NCI-H1048 (cell line): ENCODE results near the gene COQ8B.
"Not testable (repeated sequence)": the region's sequence is repeated elsewhere in the genome, so short reads cannot be mapped to it uniquely, and the experiment has no call there.

Experiments used
- DNase-seq: peaks from one replicate; lab custom pipeline; 2025; lab: John Stamatoyannopoulos, UW

Gene COQ8B

GRCh38 chr19:40716482-40717324 lies at the start of gene COQ8B, which contains the start of gene ITPKC:
Gene COQ8B, minus strand, starts transcription at chr19:40716886. Its CDS starts 2,254 bp downstream, at chr19:40714632.
Gene ITPKC, plus strand, starts transcription at chr19:40717112. Its CDS starts 24 bp downstream, at chr19:40717136.
- peak; percentile 97 for DNase-seq

DNA sequence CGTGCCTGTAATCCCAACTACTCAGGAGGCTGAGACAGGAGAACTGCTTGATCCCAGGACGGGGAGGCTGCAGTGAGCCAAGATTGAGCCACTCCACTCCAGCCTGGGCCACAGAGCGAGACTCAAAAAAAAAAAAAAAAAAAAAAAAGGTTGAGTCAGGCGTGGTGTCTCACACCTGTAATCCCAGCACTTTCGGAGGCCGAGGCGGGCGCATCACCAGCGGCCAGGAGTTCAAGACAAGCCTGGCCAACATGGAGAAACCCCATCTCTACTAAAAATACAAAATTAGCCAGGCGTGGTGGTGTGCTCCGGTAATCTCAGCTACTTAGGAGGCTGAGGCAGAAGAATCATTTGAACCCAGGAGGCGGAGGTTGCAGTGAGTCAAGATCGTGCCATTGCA lies 49.7 kb upstream of the COQ8B start:
- DNase-seq: not testable (repeated sequence)

- DNase-seq: no peak
These were observed 47.3 kb upstream of the COQ8B start for GRCh38 chr19:40763963-40764362.

DNA sequence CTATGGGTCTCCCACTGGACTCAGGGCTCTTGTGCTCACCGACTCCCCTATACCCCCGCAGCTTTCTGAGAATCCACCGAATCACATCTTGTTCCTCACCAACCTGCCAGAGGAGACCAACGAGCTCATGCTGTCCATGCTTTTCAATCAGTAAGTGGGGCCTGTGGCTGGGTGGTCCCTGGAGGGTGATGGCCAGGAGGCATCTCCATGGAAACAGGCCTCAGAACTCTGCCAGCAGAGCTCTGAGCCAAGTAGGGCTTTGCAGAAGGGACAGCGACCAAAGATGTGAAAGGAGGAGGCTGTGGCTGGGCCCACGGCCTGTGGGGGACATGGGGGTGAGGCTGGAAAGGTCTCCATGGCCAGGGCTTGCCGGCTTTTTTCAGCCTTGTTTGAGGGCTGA lies 46.8 kb upstream of the COQ8B start:
- no peak for DNase-seq

DNA sequence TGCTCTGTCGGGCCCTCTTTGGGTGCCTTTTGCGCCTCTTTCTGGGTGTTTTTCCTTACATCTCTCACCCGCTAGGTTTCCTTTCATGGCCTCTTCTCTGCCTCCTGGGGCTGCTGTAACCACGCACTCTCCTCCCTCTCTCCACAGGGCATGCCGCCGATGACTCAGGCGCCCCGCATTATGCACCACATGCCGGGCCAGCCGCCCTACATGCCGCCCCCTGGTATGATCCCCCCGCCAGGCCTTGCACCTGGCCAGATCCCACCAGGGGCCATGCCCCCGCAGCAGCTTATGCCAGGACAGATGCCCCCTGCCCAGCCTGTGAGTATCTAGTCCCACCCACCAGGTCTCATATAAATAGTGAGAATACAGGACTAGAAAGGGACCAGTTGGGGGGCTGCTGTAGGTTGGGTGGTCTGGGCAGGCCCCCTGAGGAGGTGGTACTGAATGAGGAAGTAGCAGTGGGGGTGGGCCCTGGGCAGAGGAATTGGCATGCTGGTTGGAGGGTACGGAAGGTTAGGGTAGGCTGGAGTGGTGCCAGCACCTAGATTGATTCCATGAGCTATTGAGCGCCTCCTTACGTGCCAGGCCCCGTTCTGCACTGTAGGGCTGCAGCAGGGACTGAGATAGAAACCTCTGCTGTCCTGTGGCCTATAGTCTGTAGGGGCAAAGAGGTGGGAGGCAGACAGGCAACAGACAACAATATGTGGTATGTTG lies 46.2 kb upstream of the COQ8B start:
- DNase-seq: no peak

GRCh38 chr19:40759352-40759751 lies 42.7 kb upstream of the COQ8B start:
- no peak for DNase-seq

DNA sequence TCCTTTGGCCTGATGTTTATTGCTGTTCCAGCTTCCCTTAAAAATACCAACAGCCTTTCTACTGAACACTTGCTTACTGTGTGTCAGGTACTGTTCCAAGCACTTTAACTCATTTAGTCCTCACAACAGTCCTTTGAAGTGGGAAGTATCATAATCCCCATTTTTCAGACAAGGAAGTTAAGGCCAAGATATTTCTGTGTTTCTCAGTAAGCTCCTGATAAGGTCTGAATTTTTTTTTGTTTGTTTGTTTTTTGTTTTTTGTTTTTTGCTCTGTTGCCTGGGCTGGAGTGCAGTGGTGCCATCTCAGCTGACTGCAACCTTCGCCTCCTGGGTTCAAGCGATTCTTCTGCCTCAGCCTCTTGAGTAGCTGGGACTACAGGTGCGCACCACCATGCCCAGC lies 41.8 kb upstream of the COQ8B start:
- DNase-seq: no peak

DNA sequence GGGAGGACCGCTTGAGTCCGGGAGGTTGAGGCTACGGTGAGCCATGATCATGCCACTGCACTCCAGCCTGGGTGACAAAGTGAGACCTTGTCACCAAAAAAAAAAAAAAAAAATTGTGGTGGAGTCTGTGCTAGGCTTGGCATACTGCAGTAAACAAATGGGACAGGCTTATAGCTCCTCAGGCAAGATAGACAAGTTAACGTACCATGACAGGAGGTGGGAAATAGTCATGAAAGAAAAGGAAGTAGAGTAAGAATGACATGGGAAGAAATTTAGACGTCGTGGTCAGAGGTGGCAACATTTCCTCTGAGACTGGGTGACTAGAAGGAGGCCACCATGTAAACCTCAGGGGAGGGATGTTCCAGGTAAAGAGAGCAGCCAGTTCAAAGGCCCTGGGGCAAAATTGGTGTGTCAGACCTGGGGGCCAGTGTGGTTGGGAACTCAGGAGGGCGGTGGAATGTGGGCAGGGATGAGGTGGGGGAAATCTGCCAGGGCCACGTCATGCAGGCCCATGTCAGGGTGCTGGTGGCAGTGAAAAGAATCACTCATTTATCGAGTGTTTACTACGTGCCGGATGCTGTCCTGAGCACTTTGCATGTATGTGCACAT lies 39.9 kb upstream of the COQ8B start:
- DNase-seq: no peak

GRCh38 chr19:40755791-40756190 lies 39.1 kb upstream of the COQ8B start:
- DNase-seq: no peak

GRCh38 chr19:40755248-40755624 lies 38.5 kb upstream of the COQ8B start:
- no peak for DNase-seq

DNA sequence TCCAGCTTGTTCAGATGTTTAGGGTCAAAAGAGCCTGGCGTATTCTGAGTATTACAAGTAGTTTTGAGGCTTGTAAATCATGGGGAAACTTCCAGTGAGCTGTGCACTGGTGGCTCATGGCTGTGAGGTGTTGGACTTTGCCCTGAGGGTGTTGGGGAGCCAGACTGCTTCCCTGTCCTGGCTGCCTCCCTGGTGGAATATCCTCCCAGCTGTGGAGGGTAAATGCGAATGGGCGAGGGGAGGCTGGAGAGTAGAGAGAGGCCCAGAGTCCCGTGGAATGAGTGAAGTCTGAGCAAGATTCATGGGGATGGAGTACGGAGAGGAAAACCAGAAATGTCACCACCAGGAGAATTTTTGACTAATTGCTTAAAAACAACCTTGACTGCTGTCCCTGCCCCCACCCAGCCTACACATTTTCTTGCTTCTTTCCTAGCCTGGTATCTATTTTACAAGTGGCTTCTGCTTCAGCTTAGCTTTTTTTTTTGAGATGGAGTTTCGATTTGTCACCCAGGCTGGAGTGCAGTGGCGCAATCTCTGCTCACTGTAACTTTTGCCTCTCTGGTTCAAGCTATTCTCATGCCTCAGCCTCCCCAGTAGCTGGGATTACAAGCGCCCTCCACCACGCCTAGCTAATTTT lies 38.0 kb upstream of the COQ8B start:
- DNase-seq: no peak

DNA sequence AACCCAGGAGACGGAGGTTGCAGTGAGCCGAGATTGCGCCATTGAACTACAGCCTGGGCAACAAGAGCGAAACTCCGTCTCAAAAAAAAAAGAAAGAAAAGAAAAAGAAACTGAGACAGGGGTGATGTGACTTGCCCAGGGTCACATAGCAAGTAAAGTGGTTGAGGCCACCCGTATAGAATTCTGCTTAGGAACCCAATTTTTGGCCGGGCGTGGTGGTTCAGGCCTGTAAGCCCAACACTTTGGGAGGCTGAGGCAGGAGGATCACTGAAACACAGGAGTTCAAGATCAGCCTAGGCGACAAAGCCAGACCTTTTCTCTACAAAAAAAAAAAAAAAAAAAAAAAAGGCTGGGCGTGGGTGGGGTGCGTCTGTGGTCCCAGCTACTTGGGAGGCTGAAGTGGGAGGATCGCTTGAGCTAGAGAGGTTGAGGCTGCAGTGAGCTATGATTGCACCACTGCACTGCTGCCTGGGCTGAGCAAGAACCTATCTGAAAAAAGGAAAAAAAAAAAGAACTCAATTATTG lies 35.6 kb upstream of the COQ8B start:
- DNase-seq: no peak

GRCh38 chr19:40750874-40751537 lies 34.3 kb upstream of the COQ8B start, which contains the start of gene SNRPA:
Gene SNRPA, plus strand, starts transcription at chr19:40751203. Its CDS starts 206 bp downstream, at chr19:40751409.
- peak; percentile 88 for DNase-seq

DNA sequence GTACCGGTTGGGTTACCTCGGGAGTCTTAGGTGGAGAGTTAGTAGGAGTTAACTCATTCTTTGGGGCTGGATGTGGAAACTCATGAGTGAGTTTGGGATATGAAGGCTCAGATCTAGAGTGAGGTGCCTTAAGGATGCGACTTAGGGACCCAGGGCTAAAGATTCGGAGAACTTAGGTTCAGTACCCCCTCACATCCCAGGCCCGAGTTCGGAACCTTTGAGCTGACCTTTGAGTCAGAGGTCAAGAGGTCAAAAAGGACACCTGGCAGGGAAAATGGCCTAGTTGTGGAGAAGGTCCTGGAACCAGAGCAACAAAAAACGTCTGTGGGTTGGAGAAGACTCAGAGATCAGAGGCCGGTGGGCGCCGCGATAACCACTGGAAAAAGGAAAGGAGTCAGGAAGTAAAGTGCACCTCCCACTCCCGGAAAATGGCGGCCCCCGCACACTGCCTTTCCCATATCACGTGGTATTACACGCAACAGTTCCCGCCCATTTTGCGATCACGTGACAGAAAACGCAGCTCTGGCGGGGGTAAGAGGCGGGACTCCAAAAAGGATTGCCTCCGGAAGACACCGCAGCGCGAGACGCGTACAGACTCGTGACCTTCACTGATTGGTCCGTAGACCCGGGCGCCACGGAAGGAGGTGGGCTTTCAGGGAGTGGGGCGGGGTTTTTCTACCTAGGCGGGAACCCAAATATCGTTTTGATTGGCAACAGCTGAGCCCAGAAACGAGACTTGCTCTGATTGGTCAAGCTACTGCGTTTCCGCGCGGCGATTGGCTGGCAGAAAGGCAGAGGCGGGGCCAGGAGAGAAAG lies 33.6 kb upstream of the COQ8B start, which contains the start of gene ACTMAP:
ACTMAP (minus strand) TSS at position 420 of the 816 bp plus-strand sequence. CDS start 674 bp downstream, outside the sequence.
- peak; percentile 98 for DNase-seq

- no peak for DNase-seq
These were observed 30.9 kb upstream of the COQ8B start for GRCh38 chr19:40747536-40747935.

DNA sequence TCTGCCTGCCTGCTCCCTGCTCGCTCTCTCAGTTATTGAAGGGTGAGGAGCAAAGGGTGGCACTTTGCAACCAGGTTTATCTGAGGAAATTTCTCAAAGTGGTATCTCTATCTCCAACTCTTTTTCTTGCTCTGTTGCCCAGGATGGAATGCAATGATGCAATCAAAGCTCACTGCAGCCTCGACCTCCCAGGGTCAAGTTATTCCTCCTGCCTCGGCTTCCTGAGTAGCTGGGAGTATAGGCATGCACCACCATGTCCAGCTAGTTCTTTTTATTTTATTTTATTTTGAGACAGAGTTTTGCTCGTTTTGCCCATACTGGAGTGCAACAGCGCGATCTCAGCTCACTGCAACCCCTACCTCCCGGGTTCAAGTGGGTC lies 28.7 kb upstream of the COQ8B start:
- DNase-seq: no peak

DNA sequence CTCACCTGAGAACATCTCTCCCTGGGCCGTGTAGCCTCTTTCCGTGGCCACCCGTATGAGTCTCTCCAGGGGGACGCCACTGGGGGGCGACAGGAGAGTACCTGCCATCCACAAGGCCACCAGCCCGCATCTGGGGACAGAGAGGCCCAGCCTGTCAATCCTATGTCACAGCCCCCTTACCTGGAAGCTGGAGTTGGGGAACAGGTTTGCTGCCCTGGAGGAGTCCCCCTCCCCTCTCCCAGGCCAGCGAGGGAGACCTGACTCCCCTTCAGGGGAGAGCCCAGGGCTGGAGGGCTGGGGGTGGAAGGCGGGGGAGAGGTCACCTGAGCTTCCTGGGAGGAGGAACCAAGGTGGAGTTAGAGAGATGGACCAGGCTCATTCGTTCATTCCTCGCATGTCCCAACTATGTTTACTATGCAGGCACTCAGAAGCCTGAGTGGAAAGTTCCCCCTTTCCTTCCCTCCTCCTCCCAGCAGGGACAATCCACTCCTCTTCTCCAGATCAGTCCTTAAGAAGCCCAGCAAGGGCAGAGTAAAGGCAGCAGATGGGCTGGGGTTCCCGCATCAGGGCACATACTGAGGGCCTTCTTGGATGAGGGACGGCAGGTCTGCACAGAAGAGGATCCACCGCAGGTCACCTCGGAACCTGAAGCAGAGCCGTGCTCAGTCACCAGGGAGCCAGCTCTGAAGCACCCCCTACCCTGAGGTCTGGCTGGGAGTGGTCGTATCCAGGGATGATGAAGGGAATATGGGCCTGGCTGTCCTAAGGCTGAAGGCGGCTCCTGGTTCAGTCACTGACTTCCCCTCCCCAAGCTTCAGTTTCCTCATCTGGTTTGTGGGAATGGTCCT lies 28.1 kb upstream of the COQ8B start:
- no peak for DNase-seq

DNA sequence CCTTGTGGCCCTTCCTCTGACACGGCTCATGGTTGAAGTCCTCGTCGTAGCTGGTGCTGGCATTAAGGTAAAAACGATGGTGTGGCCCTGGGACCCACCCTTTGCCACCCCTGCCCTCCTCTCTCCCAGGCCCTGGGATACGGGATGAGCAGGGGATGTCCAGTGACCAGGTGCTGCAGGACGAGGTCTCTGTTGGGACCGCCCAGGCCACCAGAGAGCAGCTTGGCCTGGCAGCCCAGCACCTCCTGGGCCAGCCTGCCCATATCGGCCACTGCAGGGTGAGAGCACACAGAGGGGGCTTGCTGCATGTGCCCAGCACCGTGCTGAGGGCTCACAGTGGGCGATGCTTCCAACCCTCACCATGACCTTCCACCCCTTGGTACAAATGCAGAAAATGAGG lies 27.2 kb upstream of the COQ8B start:
- no peak for DNase-seq

DNA sequence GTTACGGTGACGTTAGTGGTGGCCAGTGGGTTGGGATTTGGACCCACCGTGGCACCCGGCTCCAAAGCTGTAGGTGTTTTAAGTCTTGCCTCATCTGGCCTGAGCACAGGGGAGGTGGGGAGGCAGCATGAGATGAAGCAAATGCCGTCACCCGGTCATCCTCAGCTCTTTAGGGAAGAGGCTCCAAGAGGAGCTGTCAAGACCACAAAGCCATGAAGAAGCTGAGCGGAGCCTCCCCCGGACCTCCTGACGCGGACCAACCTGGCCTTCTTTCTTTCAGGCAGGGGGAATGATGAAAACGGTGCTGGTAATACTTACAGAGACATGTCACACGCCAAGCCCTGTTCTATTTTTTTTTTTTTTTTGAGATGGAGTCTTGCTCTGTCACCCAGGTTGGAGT lies 26.2 kb upstream of the COQ8B start:
- no peak for DNase-seq

DNA sequence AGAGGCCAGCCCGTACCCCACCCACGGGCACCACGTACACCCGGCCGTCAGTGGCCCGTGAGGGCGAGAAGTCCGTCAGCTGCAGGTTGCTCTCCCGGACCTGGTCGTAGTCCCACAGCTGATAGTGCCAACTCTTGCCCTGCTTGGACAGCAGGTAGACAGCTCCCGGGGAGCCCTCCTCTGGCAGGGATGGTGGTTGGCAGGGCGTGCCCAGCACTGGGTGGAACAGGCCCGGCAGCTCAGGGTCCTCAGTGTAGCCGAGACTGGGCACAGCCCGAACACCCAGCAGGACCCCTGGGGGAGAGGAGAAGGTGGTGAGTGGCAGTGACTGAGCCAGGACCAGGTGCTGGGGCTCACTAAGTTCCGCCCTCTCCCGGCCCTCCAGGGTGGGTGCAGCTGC lies 25.8 kb upstream of the COQ8B start:
- no peak for DNase-seq
